ENCODE measurements around the gene DPPA5.

GRCh38 chr6:73309535-73309784 lies 44.6 kb downstream of the DPPA5 start:
- TF ChIP-seq CTCF (IDR thresholded peaks at IDR 0.05; ENCODE audit: low read depth, low read length, poor library complexity, severe bottlenecking) (no peak), EZH2phosphoT487 (IDR thresholded peaks at IDR 0.05; ENCODE audit: borderline replicate concordance, low read length) (no peak)
